ENCODE data around the gene AP2B1. TPM values are rescaled to one million over a fixed set of nuclear protein-coding genes. Genes with fewer than 3 reads are reported as not detected.
"Not testable (repeated sequence)": the region's sequence is repeated elsewhere in the genome, so short reads cannot be mapped to it uniquely, and the experiment has no call there.

The AP2B1 gene
- total RNA-seq, 2 donors from 2014 or later: 255 to 258 TPM

DNA sequence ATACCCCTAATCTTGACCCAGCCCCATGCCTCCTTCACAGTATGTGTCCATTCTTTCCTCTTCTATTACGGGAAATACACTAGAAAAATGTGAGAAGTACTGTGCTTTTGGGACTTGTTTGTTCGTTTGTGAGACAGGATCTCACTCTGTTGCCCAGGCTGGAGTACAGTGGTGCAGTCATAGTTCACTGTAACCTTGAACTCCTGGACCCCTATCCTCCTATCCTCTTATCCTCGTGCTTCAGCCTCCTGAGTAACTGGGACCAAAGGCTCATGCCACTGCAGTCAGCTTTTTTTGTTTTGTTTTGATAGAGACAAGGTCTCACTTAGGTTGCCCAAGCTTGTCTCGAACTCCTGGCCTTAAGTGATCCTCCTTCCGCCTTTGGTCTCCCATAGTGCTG, 114.4 kb downstream of the AP2B1 start:
- no peak overlapping the region for H3K27ac Mint-ChIP-seq

DNA sequence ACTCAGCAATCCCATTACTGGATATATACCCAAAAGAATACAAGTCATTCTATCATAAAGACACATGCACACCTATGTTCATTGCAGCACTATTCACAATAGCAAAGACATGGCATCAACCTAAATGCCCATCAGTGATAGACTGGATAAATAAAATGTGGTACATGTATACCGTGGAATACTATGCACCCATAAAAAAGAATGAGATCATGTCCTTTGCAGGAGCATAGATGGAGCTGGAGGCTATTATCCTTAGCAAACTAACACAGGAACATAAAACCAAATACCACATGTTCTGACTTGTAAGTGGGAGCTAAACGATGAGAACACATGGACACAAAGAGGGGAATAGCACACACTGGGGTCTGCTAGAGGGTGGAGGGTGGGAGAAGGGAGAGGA, 116.2 kb downstream of the AP2B1 start:
- H3K9me3 Mint-ChIP-seq; H3K27me3 Mint-ChIP-seq (ENCODE audit: insufficient read depth); H3K9ac ChIP-seq (ENCODE audit: extremely low read depth, low read length, poor library complexity, severe bottlenecking); H3K4me1 ChIP-seq (ENCODE audit: control insufficient read depth, insufficient read depth, low read length); H3K4me3 ChIP-seq (ENCODE audit: low read length); H3K4me3 Mint-ChIP-seq; H3K27ac ChIP-seq (ENCODE audit: low read depth, low read length); DNase-seq; H3K27me3 ChIP-seq (ENCODE audit: control insufficient read depth, insufficient read depth, low read length, poor library complexity, severe bottlenecking); H3K27ac Mint-ChIP-seq; H3K9me3 ChIP-seq (ENCODE audit: control insufficient read depth, low read length): not testable (repeated sequence)
- H3K36me3 ChIP-seq (ENCODE audit: control insufficient read depth, insufficient read depth, low read length): peaks cover 29% of the 10 kb centered on the region
- Mint-ChIP-seq H3K36me3 (ENCODE audit: low read depth) (peaks cover 17% of the 10 kb centered on the region), H3K4me1 (peaks cover 22% of the 10 kb centered on the region)
- 93 to 100% methylated on average over 1 to 2 of the region's 2 CpGs for WGBS, 2 experiments (ENCODE audit: insufficient coverage in 1 of 2, insufficient read length in 1 of 2)

More for the DNA sequence above, 114.4 kb downstream of the AP2B1 start:
- H3K27me3 Mint-ChIP-seq (ENCODE audit: insufficient read depth): no peaks in the 10 kb centered on the region
- peaks cover 15% of the 10 kb centered on the region for H3K36me3 Mint-ChIP-seq (ENCODE audit: low read depth)
- peaks cover 31% of the 10 kb centered on the region for H3K4me1 Mint-ChIP-seq
- H3K4me1 ChIP-seq (ENCODE audit: control insufficient read depth, insufficient read depth, low read length): no peaks in the 10 kb centered on the region
- H3K27me3 ChIP-seq (ENCODE audit: control insufficient read depth, insufficient read depth, low read length, poor library complexity, severe bottlenecking): no peaks in the 10 kb centered on the region
- H3K36me3 ChIP-seq (ENCODE audit: control insufficient read depth, insufficient read depth, low read length): peaks cover 38% of the 10 kb centered on the region
- H3K9me3 ChIP-seq (ENCODE audit: control insufficient read depth, low read length): no peaks in the 10 kb centered on the region
- 96 to 100% methylated on average over 4 to 5 of the region's 5 CpGs for WGBS, 2 experiments (ENCODE audit: insufficient coverage in 1 of 2, insufficient read length in 1 of 2)
- TF ChIP-seq, protein P1, sequence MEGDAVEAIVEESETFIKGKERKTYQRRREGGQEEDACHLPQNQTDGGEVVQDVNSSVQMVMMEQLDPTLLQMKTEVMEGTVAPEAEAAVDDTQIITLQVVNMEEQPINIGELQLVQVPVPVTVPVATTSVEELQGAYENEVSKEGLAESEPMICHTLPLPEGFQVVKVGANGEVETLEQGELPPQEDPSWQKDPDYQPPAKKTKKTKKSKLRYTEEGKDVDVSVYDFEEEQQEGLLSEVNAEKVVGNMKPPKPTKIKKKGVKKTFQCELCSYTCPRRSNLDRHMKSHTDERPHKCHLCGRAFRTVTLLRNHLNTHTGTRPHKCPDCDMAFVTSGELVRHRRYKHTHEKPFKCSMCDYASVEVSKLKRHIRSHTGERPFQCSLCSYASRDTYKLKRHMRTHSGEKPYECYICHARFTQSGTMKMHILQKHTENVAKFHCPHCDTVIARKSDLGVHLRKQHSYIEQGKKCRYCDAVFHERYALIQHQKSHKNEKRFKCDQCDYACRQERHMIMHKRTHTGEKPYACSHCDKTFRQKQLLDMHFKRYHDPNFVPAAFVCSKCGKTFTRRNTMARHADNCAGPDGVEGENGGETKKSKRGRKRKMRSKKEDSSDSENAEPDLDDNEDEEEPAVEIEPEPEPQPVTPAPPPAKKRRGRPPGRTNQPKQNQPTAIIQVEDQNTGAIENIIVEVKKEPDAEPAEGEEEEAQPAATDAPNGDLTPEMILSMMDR (conservative IDR thresholded peaks at IDR 0.05): no peak
- H3K9ac ChIP-seq (ENCODE audit: extremely low read depth, low read length, poor library complexity, severe bottlenecking): no peak overlapping the region
- DNase-seq: no peak
- no peak overlapping the region for H3K27ac ChIP-seq (ENCODE audit: low read depth, low read length)
- H3K4me3 ChIP-seq (ENCODE audit: low read length): no peak overlapping the region
- H3K9me3 Mint-ChIP-seq: no peaks in the 10 kb centered on the region
- no peak overlapping the region for H3K4me3 Mint-ChIP-seq

DNA sequence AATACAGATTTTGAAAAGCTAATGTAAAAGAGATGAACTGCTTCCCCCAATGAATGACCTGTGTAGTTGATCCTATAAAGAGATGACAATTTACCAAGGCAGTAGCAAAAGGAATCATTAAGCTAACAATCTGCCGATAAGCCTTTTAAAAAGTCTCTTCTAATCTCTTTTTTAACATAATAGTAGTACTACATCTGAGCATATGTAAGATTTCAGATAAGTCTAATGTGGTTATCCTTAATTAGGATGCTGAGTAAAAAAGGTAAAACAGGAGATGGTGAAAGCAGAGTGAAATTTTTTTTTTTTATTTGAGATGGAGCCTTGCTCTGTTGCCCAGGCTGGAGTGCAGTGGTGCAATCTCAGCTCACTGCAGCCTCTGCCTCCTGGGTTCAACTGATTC, 118.1 kb downstream of the AP2B1 start:
- Histone ChIP-seq H3K4me3 (ENCODE audit: low read length) (no peak overlapping the region), H3K9ac (ENCODE audit: extremely low read depth, low read length, poor library complexity, severe bottlenecking) (no peak overlapping the region), H3K36me3 (ENCODE audit: control insufficient read depth, insufficient read depth, low read length) (peaks cover 37% of the 10 kb centered on the region), H3K27me3 (ENCODE audit: control insufficient read depth, insufficient read depth, low read length, poor library complexity, severe bottlenecking) (no peaks in the 10 kb centered on the region), H3K9me3 (ENCODE audit: control insufficient read depth, low read length) (no peaks in the 10 kb centered on the region), H3K4me1 (ENCODE audit: control insufficient read depth, insufficient read depth, low read length) (peaks cover 4% of the 10 kb centered on the region), H3K27ac (ENCODE audit: low read depth, low read length) (no peak overlapping the region)
- Mint-ChIP-seq H3K9me3 (no peaks in the 10 kb centered on the region), H3K36me3 (ENCODE audit: low read depth) (peaks cover 29% of the 10 kb centered on the region), H3K27me3 (ENCODE audit: insufficient read depth) (no peaks in the 10 kb centered on the region), H3K27ac (no peak overlapping the region), H3K4me3 (no peak overlapping the region), H3K4me1 (peaks cover 22% of the 10 kb centered on the region)
- no peak for DNase-seq
- TF ChIP-seq, protein P1 (conservative IDR thresholded peaks at IDR 0.05): no peak
- 80% methylated on average over 1 of the region's 1 CpG; no CpG with 5 or more reads in 1 of the 2 experiments for WGBS, 2 experiments (ENCODE audit: insufficient coverage in 1 of 2, insufficient read length in 1 of 2)

DNA sequence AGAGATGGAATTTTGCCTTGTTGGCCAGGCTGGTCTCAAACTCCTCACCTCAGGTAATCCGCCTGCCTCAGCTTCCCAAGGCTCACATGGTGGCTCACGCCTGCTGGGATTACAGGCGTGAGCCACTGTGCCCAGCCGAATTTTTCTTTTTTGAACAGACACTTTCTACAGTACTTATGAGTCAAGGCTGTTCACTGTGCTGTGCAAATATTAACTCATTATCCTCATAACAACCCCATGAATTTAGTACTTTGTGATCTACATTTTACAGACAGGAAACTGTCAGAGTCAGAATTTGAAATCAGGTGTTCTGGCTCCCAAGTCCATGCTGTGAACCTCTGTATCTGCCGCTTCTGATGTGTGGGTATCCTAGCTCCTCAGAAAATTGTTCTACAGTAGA, 118.6 kb downstream of the AP2B1 start:
- no peak overlapping the region for H3K4me3 Mint-ChIP-seq
- Histone ChIP-seq H3K27ac (ENCODE audit: low read depth, low read length) (no peak overlapping the region), H3K9ac (ENCODE audit: extremely low read depth, low read length, poor library complexity, severe bottlenecking) (no peak overlapping the region), H3K27me3 (ENCODE audit: control insufficient read depth, insufficient read depth, low read length, poor library complexity, severe bottlenecking) (no peaks in the 10 kb centered on the region), H3K4me1 (ENCODE audit: control insufficient read depth, insufficient read depth, low read length) (peaks cover 4% of the 10 kb centered on the region), H3K9me3 (ENCODE audit: control insufficient read depth, low read length) (no peaks in the 10 kb centered on the region), H3K4me3 (ENCODE audit: low read length) (no peak overlapping the region), H3K36me3 (ENCODE audit: control insufficient read depth, insufficient read depth, low read length) (peaks cover 39% of the 10 kb centered on the region)
- H3K27ac Mint-ChIP-seq: no peak overlapping the region
- H3K9me3 Mint-ChIP-seq: no peaks in the 10 kb centered on the region
- TF ChIP-seq, protein P1 (conservative IDR thresholded peaks at IDR 0.05): no peak
- peaks cover 34% of the 10 kb centered on the region for H3K36me3 Mint-ChIP-seq (ENCODE audit: low read depth)
- H3K4me1 Mint-ChIP-seq: peaks cover 22% of the 10 kb centered on the region
- WGBS, 2 experiments (ENCODE audit: insufficient coverage in 1 of 2, insufficient read length in 1 of 2): 75 to 76% methylated on average over 5 of the region's 5 CpGs
- DNase-seq: no peak
- H3K27me3 Mint-ChIP-seq (ENCODE audit: insufficient read depth): no peaks in the 10 kb centered on the region
